Tongue (tissue), 2 donors: Measurements from ENCODE around the gene SLX4. TPM values are rescaled to one million over a fixed set of nuclear protein-coding genes. Genes with fewer than 3 reads are reported as not detected.
"Not testable (repeated sequence)": the region's sequence is repeated elsewhere in the genome, so short reads cannot be mapped to it uniquely, and the experiment has no call there.

ENCODE experiments used
- DNase-seq: peaks from one replicate; pipeline ENCODE4 v3.0.0-alpha.2; 2015
- total RNA-seq: library from RNA; depleted of rRNA; stranded (reverse); fragments of >200 nt; gene quantifications from one replicate; pipeline ENCODE4 v1.2.3, GENCODE V29; 2014

Gene SLX4
- total RNA-seq, 1 donor from 2014 or later, result 5.9 TPM

GRCh38 chr16:3640632-3641501, 29.5 kb upstream of the SLX4 start:
- DNase-seq, result no peak

- DNase-seq, result no peak
These were observed 28.8 kb upstream of the SLX4 start for GRCh38 chr16:3640207-3640606.

- no peak for DNase-seq
These were observed 27.7 kb upstream of the SLX4 start for GRCh38 chr16:3638916-3639644.

GRCh38 chr16:3637371-3637923, 26.0 kb upstream of the SLX4 start:
- DNase-seq, result peak; percentile 38

GRCh38 chr16:3625911-3626732, 14.7 kb upstream of the SLX4 start:
- DNase-seq, result no peak

- DNase-seq, result no peak
These were observed 13.9 kb upstream of the SLX4 start for GRCh38 chr16:3625331-3625730.

GRCh38 chr16:3623642-3624041, 12.2 kb upstream of the SLX4 start:
- DNase-seq, result no peak

GRCh38 chr16:3618769-3619141, 7.3 kb upstream of the SLX4 start:
- no peak for DNase-seq

- no peak for DNase-seq
These were observed 1.4 kb upstream of the SLX4 start for GRCh38 chr16:3612510-3613466.

GRCh38 chr16:3610698-3611145, 684 bp downstream of the SLX4 start:
- DNase-seq, result no peak

- DNase-seq, result no peak
These were observed 1.3 kb downstream of the SLX4 start for GRCh38 chr16:3609895-3610697.

- not testable (repeated sequence) for DNase-seq
These were observed 2.4 kb downstream of the SLX4 start for GRCh38 chr16:3608976-3609375.

- DNase-seq, result no peak
These were observed 3.3 kb downstream of the SLX4 start for GRCh38 chr16:3608069-3608468.

- no peak for DNase-seq
These were observed 3.8 kb downstream of the SLX4 start for GRCh38 chr16:3607634-3608033.

GRCh38 chr16:3607161-3607560, 4.2 kb downstream of the SLX4 start:
- DNase-seq, result no peak

- no peak for DNase-seq
These were observed 5.0 kb downstream of the SLX4 start for GRCh38 chr16:3606441-3606840.

- DNase-seq, result no peak
These were observed 9.1 kb downstream of the SLX4 start for GRCh38 chr16:3602320-3602653.

- no peak for DNase-seq
These were observed 9.6 kb downstream of the SLX4 start for GRCh38 chr16:3601614-3602319.

GRCh38 chr16:3599922-3600321, 11.5 kb downstream of the SLX4 start:
- no peak for DNase-seq

GRCh38 chr16:3599121-3599520, 12.3 kb downstream of the SLX4 start:
- no peak for DNase-seq
